Measurements from ENCODE around the gene KIAA1549. TPM values are rescaled to one million over a fixed set of nuclear protein-coding genes. Genes with fewer than 3 reads are reported as not detected.

Gene KIAA1549
- total and polyA plus RNA-seq, 4 donors: 0.13 to 0.89 (median 0.42) TPM

- WGBS: 82% methylated on average over 1 of the region's 1 CpG
- TF ChIP-seq RXRA (IDR thresholded peaks at IDR 0.05) (no peak), ZBTB33 (IDR thresholded peaks at IDR 0.05) (no peak), HNF4A (conservative IDR thresholded peaks at IDR 0.05) (no peak), CTCF (IDR thresholded peaks at IDR 0.05; ENCODE audit: low read depth, low read length, missing input control) (no peak), NR2F2 (IDR thresholded peaks at IDR 0.05) (no peak), EGR1 (IDR thresholded peaks at IDR 0.05; ENCODE audit: low read depth in 2 of 2) (no peak), YY1 (IDR thresholded peaks at IDR 0.05) (no peak), JUND (IDR thresholded peaks at IDR 0.05) (no peak), HNF4G (IDR thresholded peaks at IDR 0.05) (no peak), REST (IDR thresholded peaks at IDR 0.05) (no peak), RAD21 (IDR thresholded peaks at IDR 0.05) (no peak)
- Histone ChIP-seq H3K9ac (ENCODE audit: low read depth in 1 of 2, low read length in 2 of 2) (no peak overlapping the region), H3K9me3 (ENCODE audit: control insufficient read depth in 4 of 4, low read length in 3 of 4) (no peaks in the 10 kb centered on the region), H3K27ac (ENCODE audit: low read depth in 1 of 2, low read length in 2 of 2) (no peak overlapping the region), H3K4me3 (ENCODE audit: low read depth in 1 of 3, low read length in 3 of 3) (no peak overlapping the region), H3K27me3 (ENCODE audit: control insufficient read depth in 4 of 4, insufficient read depth in 4 of 4, low read length in 3 of 4) (no peaks in the 10 kb centered on the region), H3K4me1 (ENCODE audit: control insufficient read depth in 4 of 4, insufficient read depth in 4 of 4, low read length in 3 of 4) (no peaks in the 10 kb centered on the region), H3K36me3 (ENCODE audit: control insufficient read depth in 4 of 4, insufficient read depth in 3 of 4, low read depth in 1 of 4, low read length in 3 of 4) (no peaks in the 10 kb centered on the region)
- no peak for DNase-seq (ENCODE audit: low spot score)
These were observed 166.3 kb downstream of the KIAA1549 start for GRCh38 chr7:138814816-138815332.

- Histone ChIP-seq H3K9me3 (ENCODE audit: control insufficient read depth in 4 of 4, low read length in 3 of 4) (no peaks in the 10 kb centered on the region), H3K4me1 (ENCODE audit: control insufficient read depth in 4 of 4, insufficient read depth in 4 of 4, low read length in 3 of 4) (no peaks in the 10 kb centered on the region), H3K27ac (ENCODE audit: low read depth in 1 of 2, low read length in 2 of 2) (no peak overlapping the region), H3K9ac (ENCODE audit: low read depth in 1 of 2, low read length in 2 of 2) (no peak overlapping the region), H3K4me3 (ENCODE audit: low read depth in 1 of 3, low read length in 3 of 3) (no peak overlapping the region), H3K27me3 (ENCODE audit: control insufficient read depth in 4 of 4, insufficient read depth in 4 of 4, low read length in 3 of 4) (no peaks in the 10 kb centered on the region), H3K36me3 (ENCODE audit: control insufficient read depth in 4 of 4, insufficient read depth in 3 of 4, low read depth in 1 of 4, low read length in 3 of 4) (no peaks in the 10 kb centered on the region)
- DNase-seq (ENCODE audit: low spot score): no peak
- 77% methylated on average over 2 of the region's 2 CpGs for WGBS
- no peak for TF ChIP-seq FOXA2 (IDR thresholded peaks at IDR 0.05)
- TF ChIP-seq RXRA (IDR thresholded peaks at IDR 0.05): no peak
- TF ChIP-seq HNF4A (conservative IDR thresholded peaks at IDR 0.05): no peak
- no peak for TF ChIP-seq MAX (IDR thresholded peaks at IDR 0.05)
- no peak for TF ChIP-seq REST (IDR thresholded peaks at IDR 0.05)
- TF ChIP-seq FOXA1 (IDR thresholded peaks at IDR 0.05): no peak
- TF ChIP-seq ATF3 (IDR thresholded peaks at IDR 0.05): no peak
- TF ChIP-seq JUND (IDR thresholded peaks at IDR 0.05): no peak
- no peak for TF ChIP-seq CTCF (IDR thresholded peaks at IDR 0.05; ENCODE audit: low read depth, low read length, missing input control)
- TF ChIP-seq ZBTB33 (IDR thresholded peaks at IDR 0.05): no peak
- no peak for TF ChIP-seq RAD21 (IDR thresholded peaks at IDR 0.05)
These were observed 167.2 kb downstream of the KIAA1549 start for GRCh38 chr7:138813945-138814344.
